HepG2 (cell line): Measurements from ENCODE around the gene TK2.

Source experiments
- GTF2F1 ChIP-seq: fragments of 150-350 bp; IDR thresholded peaks from 2 replicates; pipeline ENCODE4 v1.6.1; 2014; ENCODE audit warnings: low read length
- HDAC6 ChIP-seq: fragments of 200-600 bp; sonication (generic); IDR thresholded peaks from 2 replicates; pipeline ENCODE4 v1.7.0; 2017; ENCODE audit warnings: mild to moderate bottlenecking, antibody characterized with exemption, low read length, low read depth
- NFE2 ChIP-seq: sonication (generic); formaldehyde crosslinking; IDR thresholded peaks from 2 replicates; pipeline ENCODE4 v1.4.0; 2020; ENCODE audit warnings: missing genetic modification reagents
- SRY ChIP-seq: sonication (generic); formaldehyde crosslinking; IDR thresholded peaks from 2 replicates; pipeline ENCODE4 v1.8.0; 2022; ENCODE audit warnings: mild to moderate bottlenecking, missing genetic modification reagents
- TAF1 ChIP-seq: sonication (generic); formaldehyde crosslinking; IDR thresholded peaks from 2 replicates; pipeline ENCODE4 v1.4.0; 2020; ENCODE audit warnings: missing genetic modification reagents
- TMF1 ChIP-seq: sonication (generic); formaldehyde crosslinking; IDR thresholded peaks from 2 replicates; pipeline ENCODE4 v1.8.1; 2022; ENCODE audit warnings: low read depth, missing genetic modification reagents
- ZMYM3 ChIP-seq: sonication (generic); formaldehyde crosslinking; IDR thresholded peaks from 2 replicates; pipeline ENCODE4 v1.5.1; 2020; ENCODE audit warnings: mild to moderate bottlenecking, missing genetic modification reagents
- TF ChIP-seq, protein P1 (sequence below): IDR thresholded peaks from 2 replicates; pipeline ENCODE4 v1.6.1; 2018; ENCODE audit warnings: missing genetic modification reagents, mild to moderate bottlenecking, missing compliant biosample characterization
- TF ChIP-seq, protein P2 (sequence below): sonication (generic); formaldehyde crosslinking; IDR thresholded peaks from 2 replicates; pipeline ENCODE4 v1.5.0; 2020; ENCODE audit warnings: mild to moderate bottlenecking, missing genetic modification reagents, moderate library complexity

GRCh38 chr16:66548868-66549267, 1.1 kb downstream of the TK2 start:
- TF ChIP-seq SRY (CRISPR knock-in tag) = no peak; the same call in 1 of the 2 replicates
- TF ChIP-seq GTF2F1 = no peak
- TF ChIP-seq, protein P1, sequence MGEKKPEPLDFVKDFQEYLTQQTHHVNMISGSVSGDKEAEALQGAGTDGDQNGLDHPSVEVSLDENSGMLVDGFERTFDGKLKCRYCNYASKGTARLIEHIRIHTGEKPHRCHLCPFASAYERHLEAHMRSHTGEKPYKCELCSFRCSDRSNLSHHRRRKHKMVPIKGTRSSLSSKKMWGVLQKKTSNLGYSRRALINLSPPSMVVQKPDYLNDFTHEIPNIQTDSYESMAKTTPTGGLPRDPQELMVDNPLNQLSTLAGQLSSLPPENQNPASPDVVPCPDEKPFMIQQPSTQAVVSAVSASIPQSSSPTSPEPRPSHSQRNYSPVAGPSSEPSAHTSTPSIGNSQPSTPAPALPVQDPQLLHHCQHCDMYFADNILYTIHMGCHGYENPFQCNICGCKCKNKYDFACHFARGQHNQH = no peak
- TF ChIP-seq TAF1 (CRISPR knock-in tag) = no peak
- no peak for TF ChIP-seq HDAC6
- TF ChIP-seq, protein P2, sequence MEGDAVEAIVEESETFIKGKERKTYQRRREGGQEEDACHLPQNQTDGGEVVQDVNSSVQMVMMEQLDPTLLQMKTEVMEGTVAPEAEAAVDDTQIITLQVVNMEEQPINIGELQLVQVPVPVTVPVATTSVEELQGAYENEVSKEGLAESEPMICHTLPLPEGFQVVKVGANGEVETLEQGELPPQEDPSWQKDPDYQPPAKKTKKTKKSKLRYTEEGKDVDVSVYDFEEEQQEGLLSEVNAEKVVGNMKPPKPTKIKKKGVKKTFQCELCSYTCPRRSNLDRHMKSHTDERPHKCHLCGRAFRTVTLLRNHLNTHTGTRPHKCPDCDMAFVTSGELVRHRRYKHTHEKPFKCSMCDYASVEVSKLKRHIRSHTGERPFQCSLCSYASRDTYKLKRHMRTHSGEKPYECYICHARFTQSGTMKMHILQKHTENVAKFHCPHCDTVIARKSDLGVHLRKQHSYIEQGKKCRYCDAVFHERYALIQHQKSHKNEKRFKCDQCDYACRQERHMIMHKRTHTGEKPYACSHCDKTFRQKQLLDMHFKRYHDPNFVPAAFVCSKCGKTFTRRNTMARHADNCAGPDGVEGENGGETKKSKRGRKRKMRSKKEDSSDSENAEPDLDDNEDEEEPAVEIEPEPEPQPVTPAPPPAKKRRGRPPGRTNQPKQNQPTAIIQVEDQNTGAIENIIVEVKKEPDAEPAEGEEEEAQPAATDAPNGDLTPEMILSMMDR (CRISPR knock-in tag) = no peak
- TF ChIP-seq ZMYM3 (CRISPR knock-in tag) = no peak
- no peak for TF ChIP-seq NFE2 (CRISPR knock-in tag)
- TF ChIP-seq TMF1 = no peak
